Esophagus muscularis mucosa (tissue), 4 donors: ENCODE results near the gene SPTB. TPM values are rescaled to one million over a fixed set of nuclear protein-coding genes. Genes with fewer than 3 reads are reported as not detected.

ENCODE experiments used
- DNase-seq: peaks from one replicate; pipeline ENCODE4 v3.0.0-alpha.2; 2017; ENCODE audit errors: extremely low spot score
- H3K27ac ChIP-seq, 4 donors: fragments of 200-600 bp; sonication (generic); replicated peaks in 1 of 4; 1 replicate in 3 of 4; 2 replicates in 1 of 4; pipeline ENCODE4 v1.5.1; 2016 to 2019; ENCODE audit warnings: mild to moderate bottlenecking in 1 of 4
- H3K27me3 ChIP-seq, 4 donors: fragments of 200-600 bp; sonication (generic); one replicate each; pipeline versions ENCODE4 v1.5.1 to v1.6.0; 2016 to 2019
- H3K36me3 ChIP-seq, 4 donors: fragments of 200-600 bp; sonication (generic); one replicate each; pipeline ENCODE4 v1.5.1; 2016 to 2019
- H3K4me1 ChIP-seq, 4 donors: fragments of 200-600 bp; sonication (generic); one replicate each; pipeline ENCODE4 v1.5.1; 2016 to 2019
- H3K4me3 ChIP-seq, 4 donors: fragments of 200-600 bp; sonication (generic); 1 replicate in 2 of 4; 2 replicates in 2 of 4; pipeline ENCODE4 v1.5.1; 2016 to 2019; ENCODE audit warnings: mild to moderate bottlenecking in 4 of 4, moderate library complexity in 1 of 4
- H3K9me3 ChIP-seq, 4 donors: fragments of 200-600 bp; sonication (generic); 1 replicate in 3 of 4; 2 replicates in 1 of 4; pipeline ENCODE4 v1.5.1; 2016 to 2019
- EP300 ChIP-seq: sonication (generic); formaldehyde crosslinking; IDR thresholded peaks from one replicate; pipeline ENCODE4 v1.6.1; 2017; ENCODE audit warnings: antibody characterized with exemption
- POLR2A ChIP-seq: fragments of 450-650 bp; IDR thresholded peaks from one replicate; pipeline ENCODE4 v1.6.1; 2017; ENCODE audit warnings: antibody characterized with exemption, moderate library complexity, mild to moderate bottlenecking, low read depth
- POLR2AphosphoS5 ChIP-seq, 2 donors: sonication (generic); formaldehyde crosslinking; IDR thresholded peaks; one replicate each; pipeline ENCODE4 v1.6.1; 2017; ENCODE audit warnings: antibody characterized with exemption in 2 of 2
- WGBS: methylation state at CpG from one replicate; pipeline ENCODE4 v1.1.5; 2018; 5-methylcytosine and 5-hydroxymethylcytosine counted together
- intact Hi-C: fragments of 100-400 bp; cut with DNase I; formaldehyde crosslinking; loops from one replicate; pipeline ENCODE4 v1.15.1; 2023
- total RNA-seq, 4 donors: library from RNA; depleted of rRNA; stranded (reverse); fragments of >200 nt; gene quantifications; one replicate each; pipeline versions ENCODE4 v1.1.0 to v1.2.1, GENCODE V29; 2016
- TF ChIP-seq, protein P1 (sequence below), 3 experiments: fragments of 200-600 bp in 2 of 3; fragments of 450-650 bp in 1 of 3; sonication (generic) in 2 of 3; IDR thresholded peaks; one replicate each; pipeline ENCODE4 v1.5.1; 2017 to 2019; ENCODE audit warnings: antibody characterized with exemption in 3 of 3, mild to moderate bottlenecking in 2 of 3, moderate library complexity in 1 of 3

SPTB gene
- total RNA-seq, 4 donors from 2014 or later: 0.83 to 2.5 (median 1.8) TPM

DNA sequence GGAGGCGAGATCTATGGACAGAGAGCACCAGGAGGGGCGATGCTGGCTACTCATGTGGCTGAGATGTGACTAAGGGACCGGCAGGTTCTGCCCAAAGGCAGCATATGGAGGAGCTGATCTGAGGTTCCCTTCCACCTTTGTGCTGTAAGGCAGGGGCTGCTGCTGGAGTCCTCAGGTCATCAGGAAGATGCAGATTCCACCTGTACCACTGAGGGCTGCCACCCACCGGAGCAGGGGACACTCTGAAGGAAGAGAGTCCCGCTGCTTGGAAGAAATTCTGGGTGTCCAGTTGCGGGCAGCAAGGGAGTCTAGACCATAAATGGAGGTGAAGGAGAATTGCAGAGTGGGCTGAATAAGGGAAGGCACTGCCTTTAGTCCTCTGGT, 120.2 kb downstream of the SPTB start:
- 91% methylated on average over 6 of the region's 6 CpGs for WGBS
- intact Hi-C loops: no loop called here
- H3K4me1 ChIP-seq: peaks cover 48 to 64% (median 57%) of the 10 kb centered on the region in 4 donors
- H3K4me3 ChIP-seq: no peak overlapping the region
- peaks cover 0 to 2% (median 0%) of the 10 kb centered on the region in 4 donors for H3K27me3 ChIP-seq
- no peaks in the 10 kb centered on the region for H3K9me3 ChIP-seq
- DNase-seq: no peak
- TF ChIP-seq POLR2AphosphoS5 (IDR thresholded peaks at IDR 0.05) (no peak), EP300 (no peak), POLR2A (no peak)
- TF ChIP-seq, protein P1, sequence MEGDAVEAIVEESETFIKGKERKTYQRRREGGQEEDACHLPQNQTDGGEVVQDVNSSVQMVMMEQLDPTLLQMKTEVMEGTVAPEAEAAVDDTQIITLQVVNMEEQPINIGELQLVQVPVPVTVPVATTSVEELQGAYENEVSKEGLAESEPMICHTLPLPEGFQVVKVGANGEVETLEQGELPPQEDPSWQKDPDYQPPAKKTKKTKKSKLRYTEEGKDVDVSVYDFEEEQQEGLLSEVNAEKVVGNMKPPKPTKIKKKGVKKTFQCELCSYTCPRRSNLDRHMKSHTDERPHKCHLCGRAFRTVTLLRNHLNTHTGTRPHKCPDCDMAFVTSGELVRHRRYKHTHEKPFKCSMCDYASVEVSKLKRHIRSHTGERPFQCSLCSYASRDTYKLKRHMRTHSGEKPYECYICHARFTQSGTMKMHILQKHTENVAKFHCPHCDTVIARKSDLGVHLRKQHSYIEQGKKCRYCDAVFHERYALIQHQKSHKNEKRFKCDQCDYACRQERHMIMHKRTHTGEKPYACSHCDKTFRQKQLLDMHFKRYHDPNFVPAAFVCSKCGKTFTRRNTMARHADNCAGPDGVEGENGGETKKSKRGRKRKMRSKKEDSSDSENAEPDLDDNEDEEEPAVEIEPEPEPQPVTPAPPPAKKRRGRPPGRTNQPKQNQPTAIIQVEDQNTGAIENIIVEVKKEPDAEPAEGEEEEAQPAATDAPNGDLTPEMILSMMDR (IDR thresholded peaks at IDR 0.05): no peak
- no peaks in the 10 kb centered on the region for H3K36me3 ChIP-seq
- H3K27ac ChIP-seq: no peak overlapping the region

DNA sequence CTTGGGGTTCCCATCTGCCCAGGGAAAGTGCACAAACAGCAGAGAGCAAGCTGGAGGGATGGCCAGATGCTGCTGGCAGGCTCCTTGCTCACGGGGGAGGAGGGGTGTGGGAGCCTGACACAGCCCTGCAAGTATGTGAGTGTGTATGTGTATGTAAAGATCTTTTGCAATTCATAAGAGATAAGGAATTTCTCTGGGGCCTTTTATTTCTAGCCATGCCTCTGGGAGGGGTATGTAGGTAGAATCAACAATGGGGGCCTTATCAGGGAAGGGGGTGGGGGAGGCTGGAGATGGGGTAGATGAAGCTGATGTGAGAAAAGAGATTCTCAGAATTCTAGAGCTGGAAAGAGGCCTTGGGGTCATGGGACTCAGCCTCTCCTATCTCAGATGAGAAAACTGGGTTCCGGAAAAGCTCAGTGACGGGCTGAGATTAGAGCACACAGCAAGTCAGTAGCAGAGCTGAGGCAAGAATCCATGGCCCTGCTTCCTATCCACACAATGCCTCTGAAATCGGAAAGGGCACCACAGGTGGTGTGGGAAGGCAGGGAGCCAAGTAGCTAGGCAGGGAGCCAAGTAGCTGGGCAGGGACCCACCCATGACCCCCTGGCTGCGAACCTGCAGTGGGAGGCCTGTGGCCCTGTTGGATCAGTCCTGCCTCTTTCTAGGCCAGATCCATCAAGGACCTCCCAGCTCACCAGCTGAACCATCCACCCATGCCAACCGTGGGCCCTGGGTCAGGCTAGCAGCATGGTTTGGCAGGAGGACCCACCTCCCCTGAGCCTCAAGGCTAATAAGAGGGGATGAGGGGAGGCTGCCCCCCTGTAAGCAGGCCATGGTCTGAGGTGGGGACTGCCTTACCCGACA, 120.8 kb downstream of the SPTB start:
- intact Hi-C loops: no loop called here
- Histone ChIP-seq H3K27me3 (peaks cover 0 to 4% (median 0%) of the 10 kb centered on the region in 4 donors), H3K4me3 (no peak overlapping the region), H3K27ac (no peak overlapping the region), H3K4me1 (peaks cover 46 to 58% (median 51%) of the 10 kb centered on the region in 4 donors), H3K9me3 (no peaks in the 10 kb centered on the region), H3K36me3 (no peaks in the 10 kb centered on the region)
- TF ChIP-seq, protein P1 (IDR thresholded peaks at IDR 0.05): no peak
- TF ChIP-seq POLR2A (no peak), EP300 (no peak), POLR2AphosphoS5 (IDR thresholded peaks at IDR 0.05) (no peak)
- no peak for DNase-seq
- WGBS: 72% methylated on average over 5 of the region's 7 CpGs

DNA sequence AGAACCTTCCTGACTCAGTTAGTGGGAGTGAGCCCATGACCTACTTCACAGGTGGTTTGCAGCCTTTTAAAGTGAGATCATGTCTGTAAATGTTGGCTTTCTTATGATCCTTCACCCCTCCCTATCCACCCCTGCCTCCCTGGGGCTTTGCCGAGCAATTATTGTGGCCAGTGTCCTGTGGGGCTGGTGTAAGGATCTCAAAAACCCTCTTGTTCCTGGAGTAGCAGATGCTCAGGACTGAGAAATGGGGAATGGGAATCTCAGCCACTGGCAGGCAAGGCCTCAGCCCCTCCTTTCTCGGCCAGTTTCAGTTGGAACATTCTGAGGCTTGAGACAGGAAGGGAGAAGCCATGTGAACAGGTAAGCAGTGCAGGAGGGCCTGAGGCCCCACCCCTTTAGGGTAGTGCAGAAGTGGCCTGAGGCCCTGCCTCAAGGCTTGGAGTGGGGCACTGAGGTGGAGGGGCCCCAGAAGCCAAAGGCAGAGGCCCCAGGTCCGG, 121.6 kb downstream of the SPTB start:
- no peak overlapping the region for H3K4me3 ChIP-seq
- WGBS: 51% methylated on average over 2 of the region's 3 CpGs
- H3K36me3 ChIP-seq: no peaks in the 10 kb centered on the region
- no peak for DNase-seq
- intact Hi-C loops: no loop called here
- no peaks in the 10 kb centered on the region for H3K9me3 ChIP-seq
- H3K4me1 ChIP-seq: peaks cover 41 to 53% (median 48%) of the 10 kb centered on the region in 4 donors
- H3K27ac ChIP-seq: no peak overlapping the region
- no peak for TF ChIP-seq EP300
- no peak for TF ChIP-seq POLR2A
- TF ChIP-seq POLR2AphosphoS5 (IDR thresholded peaks at IDR 0.05): no peak
- TF ChIP-seq, protein P1 (IDR thresholded peaks at IDR 0.05): no peak
- H3K27me3 ChIP-seq: peaks cover 0 to 12% (median 0%) of the 10 kb centered on the region in 4 donors

DNA sequence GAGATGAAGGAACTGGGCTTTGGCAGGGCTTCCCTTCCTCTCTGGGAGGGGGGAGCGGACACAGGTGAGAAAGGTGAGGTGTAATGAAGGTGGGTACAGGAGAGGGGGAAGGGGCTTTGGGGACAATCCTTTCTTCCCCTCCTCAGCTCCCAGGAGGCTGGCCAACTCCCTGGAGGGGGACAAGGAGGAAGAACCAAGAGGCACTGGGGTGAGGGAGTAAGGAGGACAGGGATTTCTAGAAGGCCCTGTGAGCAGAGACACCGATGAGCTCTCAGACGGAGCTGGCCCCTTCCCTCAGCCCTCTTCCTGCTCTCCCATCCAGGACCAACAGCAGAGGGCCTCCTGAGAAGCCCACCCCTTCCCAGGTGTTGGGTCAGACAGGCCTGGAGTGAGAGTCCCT, 122.1 kb downstream of the SPTB start:
- H3K36me3 ChIP-seq: no peaks in the 10 kb centered on the region
- no peaks in the 10 kb centered on the region for H3K9me3 ChIP-seq
- peaks cover 36 to 49% (median 44%) of the 10 kb centered on the region in 4 donors for H3K4me1 ChIP-seq
- intact Hi-C loops: no loop called here
- DNase-seq: no peak
- 100% methylated on average over 1 of the region's 3 CpGs for WGBS
- TF ChIP-seq, protein P1 (IDR thresholded peaks at IDR 0.05): no peak
- TF ChIP-seq POLR2AphosphoS5 (IDR thresholded peaks at IDR 0.05) (no peak), POLR2A (no peak)
- H3K4me3 ChIP-seq: no peak overlapping the region
- H3K27me3 ChIP-seq: peaks cover 0 to 12% (median 0%) of the 10 kb centered on the region in 4 donors
- H3K27ac ChIP-seq: no peak overlapping the region
